HEK293 (cell line): ENCODE results near the gene PAK3.

Source experiments
- CTCF ChIA-PET: fragments of 350-600 bp; formaldehyde crosslinking; extraction: SDS; loops from one replicate; lab custom pipeline; 2021; ENCODE audit warnings: antibody characterized with exemption; lab: Yijun Ruan, JAX
- POLR2A ChIA-PET: fragments of 300-600 bp; formaldehyde crosslinking; extraction: SDS; loops from one replicate; lab custom pipeline; 2020; ENCODE audit warnings: antibody characterized with exemption, inconsistent platforms; lab: Yijun Ruan, JAX
- H3K27ac ChIP-seq: fragments of 200-500 bp; sonication (Bioruptor generic); 2 replicates; pipeline ENCODE4 v1.5.1; 2014; ENCODE audit warnings: low read depth, low read length, control low read depth, inconsistent platforms; ENCODE audit errors: extremely low read depth
- H3K36me3 ChIP-seq, 2 experiments: fragments of 200-500 bp in 1 of 2; sonication (Bioruptor generic) in 1 of 2; 1 replicate in 1 of 2; 2 replicates in 1 of 2; pipeline ENCODE4 v1.5.1; 2014 to 2017; ENCODE audit warnings: inconsistent platforms in 2 of 2, low read length in 2 of 2; ENCODE audit not compliant: control insufficient read depth in 2 of 2, insufficient read depth in 1 of 2
- H3K4me1 ChIP-seq: fragments of 200-500 bp; sonication (Bioruptor generic); 2 replicates; pipeline ENCODE4 v1.5.1; 2014; ENCODE audit warnings: mild to moderate bottlenecking, low read length, inconsistent platforms; ENCODE audit not compliant: control insufficient read depth, insufficient read depth
- H3K4me3 ChIP-seq: 2 replicates; pipeline ENCODE4 v1.5.1; 2011; ENCODE audit warnings: low read depth, mild to moderate bottlenecking, control low read depth, low read length, moderate library complexity
- H3K9me3 ChIP-seq: fragments of 200-500 bp; sonication (Bioruptor generic); 2 replicates; pipeline ENCODE4 v1.5.1; 2014; ENCODE audit warnings: low read depth, low read length, inconsistent platforms; ENCODE audit not compliant: control insufficient read depth, insufficient read depth
- OSR2 ChIP-seq: fragments of 450-650 bp; formaldehyde crosslinking; IDR thresholded peaks from 2 replicates; pipeline ENCODE4 v1.5.1; 2016; ENCODE audit warnings: missing biosample characterization, missing genetic modification characterization
- SETDB1 ChIP-seq: IDR thresholded peaks from one replicate; pipeline ENCODE4 v1.6.1; 2017; ENCODE audit warnings: mild to moderate bottlenecking, low read length, moderate library complexity, mixed read lengths; ENCODE audit not compliant: insufficient read length
- ZBTB11 ChIP-seq: fragments of 450-650 bp; formaldehyde crosslinking; conservative IDR thresholded peaks from 2 replicates; pipeline ENCODE4 v1.5.1; 2016; ENCODE audit warnings: low read depth, missing biosample characterization, missing genetic modification characterization
- ZBTB7A ChIP-seq: fragments of 450-650 bp; formaldehyde crosslinking; IDR thresholded peaks from 2 replicates; pipeline ENCODE4 v1.5.1; 2016; ENCODE audit warnings: low read depth, missing biosample characterization, missing genetic modification characterization
- ZFP69B ChIP-seq: fragments of 450-650 bp; formaldehyde crosslinking; IDR thresholded peaks from 2 replicates; pipeline ENCODE4 v1.5.1; 2016; ENCODE audit warnings: missing biosample characterization, missing genetic modification characterization
- ZIC2 ChIP-seq: fragments of 450-650 bp; formaldehyde crosslinking; IDR thresholded peaks from 2 replicates; pipeline ENCODE4 v1.5.1; 2016; ENCODE audit warnings: missing biosample characterization, missing genetic modification characterization
- ZNF121 ChIP-seq: fragments of 450-650 bp; formaldehyde crosslinking; IDR thresholded peaks from 2 replicates; pipeline ENCODE4 v1.5.1; 2016; ENCODE audit warnings: missing biosample characterization, missing genetic modification characterization
- ZNF184 ChIP-seq: fragments of 450-650 bp; IDR thresholded peaks from 2 replicates; pipeline ENCODE4 v1.5.1; 2018; ENCODE audit warnings: missing biosample characterization, mild to moderate bottlenecking, missing genetic modification characterization
- ZNF19 ChIP-seq: fragments of 450-650 bp; formaldehyde crosslinking; IDR thresholded peaks from 2 replicates; pipeline ENCODE4; 2016; ENCODE audit warnings: missing biosample characterization, missing genetic modification characterization, low read depth
- ZNF26 ChIP-seq: fragments of 450-650 bp; formaldehyde crosslinking; IDR thresholded peaks from 2 replicates; pipeline ENCODE4 v1.5.1; 2016; ENCODE audit warnings: missing biosample characterization, missing genetic modification characterization
- ZNF274 ChIP-seq, 2 experiments: fragments of 200-500 bp in 1 of 2; fragments of 450-650 bp in 1 of 2; sonication (Bioruptor generic) in 1 of 2; formaldehyde crosslinking in 1 of 2; IDR thresholded peaks; 2 replicates each; pipeline versions ENCODE4 v1.5.1 to v1.6.1; 2014 to 2016; ENCODE audit warnings: borderline replicate concordance in 1 of 2, inconsistent platforms in 1 of 2, low read length in 1 of 2, missing biosample characterization in 1 of 2, missing genetic modification characterization in 1 of 2
- ZNF416 ChIP-seq: fragments of 450-650 bp; formaldehyde crosslinking; IDR thresholded peaks from 2 replicates; pipeline ENCODE4 v1.5.1; 2016; ENCODE audit warnings: missing biosample characterization, missing genetic modification characterization
- ZNF624 ChIP-seq: fragments of 450-650 bp; formaldehyde crosslinking; IDR thresholded peaks from 2 replicates; pipeline ENCODE4 v1.5.1; 2017; ENCODE audit warnings: missing biosample characterization, missing genetic modification characterization
- ZNF677 ChIP-seq: fragments of 450-650 bp; IDR thresholded peaks from 2 replicates; pipeline ENCODE4 v1.5.0; 2018; ENCODE audit warnings: missing biosample characterization, mild to moderate bottlenecking, missing genetic modification characterization, moderate library complexity
- ZXDB ChIP-seq: fragments of 450-650 bp; formaldehyde crosslinking; IDR thresholded peaks from 2 replicates; pipeline ENCODE4 v1.5.1; 2016; ENCODE audit warnings: missing biosample characterization, missing genetic modification characterization

The PAK3 gene

GRCh38 chrX:111170017-111170416 is 74.0 kb downstream of the PAK3 start:
- no peaks in the 10 kb centered on the region for H3K36me3 ChIP-seq
- ChIA-PET CTCF (interaction anchor here (0.8 to 7.9 kb wide), 2 partner anchors 74 to 359 kb away, joined by 3 to 41 read pairs; no protein-coding TSS in a partner anchor), POLR2A (no interaction called here)
- no peaks in the 10 kb centered on the region for H3K4me1 ChIP-seq
- H3K27ac ChIP-seq, result no peak overlapping the region
- TF ChIP-seq ZNF416 (tag by site-specific recombination), result no peak
- no peak for TF ChIP-seq ZNF121 (tag by site-specific recombination)
- no peaks in the 10 kb centered on the region for H3K9me3 ChIP-seq
- H3K4me3 ChIP-seq, result no peak overlapping the region

DNA sequence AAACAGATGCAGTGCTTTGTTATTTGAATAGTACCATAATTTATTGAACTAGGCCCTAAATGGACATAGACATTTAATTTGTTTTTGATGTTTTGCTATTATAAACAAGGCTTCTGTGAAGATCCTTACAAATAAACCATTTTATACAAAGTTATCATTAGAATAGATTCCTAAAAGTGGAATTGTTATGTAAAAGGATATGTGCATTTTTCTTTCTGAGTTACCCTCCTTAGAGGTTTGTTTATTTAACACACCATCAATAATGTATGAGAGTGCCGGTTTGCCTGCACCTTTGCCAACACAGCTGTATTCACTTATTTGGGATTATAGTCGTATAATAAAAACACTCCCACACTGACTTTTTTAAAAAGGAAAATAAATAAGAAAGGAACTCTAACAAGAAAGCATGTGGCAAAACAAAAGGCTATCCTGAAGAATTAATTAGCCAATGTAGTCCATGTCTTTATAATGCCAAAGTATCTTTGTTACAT is 84.8 kb downstream of the PAK3 start:
- POLR2A ChIA-PET, result no interaction called here
- CTCF ChIA-PET, result interaction anchor here (0.6 to 1.1 kb wide), 6 partner anchors 13 to 862 kb away, joined by 3 to 6 read pairs (median 4); no protein-coding TSS in a partner anchor
- no peaks in the 10 kb centered on the region for H3K9me3 ChIP-seq
- TF ChIP-seq SETDB1, result no peak
- H3K4me3 ChIP-seq, result no peak overlapping the region
- H3K4me1 ChIP-seq, result no peaks in the 10 kb centered on the region
- no peaks in the 10 kb centered on the region for H3K36me3 ChIP-seq
- H3K27ac ChIP-seq, result no peak overlapping the region

- Histone ChIP-seq H3K4me3 (no peak overlapping the region), H3K9me3 (no peaks in the 10 kb centered on the region), H3K4me1 (no peaks in the 10 kb centered on the region), H3K36me3 (no peaks in the 10 kb centered on the region), H3K27ac (no peak overlapping the region)
- no peak for TF ChIP-seq ZNF19
- TF ChIP-seq ZFP69B (tag by site-specific recombination), result no peak
- no peak for TF ChIP-seq ZBTB7A (tag by site-specific recombination)
- TF ChIP-seq ZNF624 (tag by site-specific recombination), result no peak
- TF ChIP-seq ZBTB11 (tag by site-specific recombination), result no peak
- TF ChIP-seq ZNF184 (tag by site-specific recombination), result no peak
- no peak for TF ChIP-seq ZIC2 (tag by site-specific recombination)
- no peak for TF ChIP-seq ZNF274 (IDR thresholded peaks at IDR 0.05; ENCODE audit: low read length)
- no peak for TF ChIP-seq ZNF274 (tag by site-specific recombination; IDR thresholded peaks at IDR 0.05; ENCODE audit: borderline replicate concordance)
- no peak for TF ChIP-seq ZXDB (tag by site-specific recombination)
- no peak for TF ChIP-seq OSR2 (tag by site-specific recombination)
- TF ChIP-seq ZNF677 (tag by site-specific recombination), result no peak
- no peak for TF ChIP-seq ZNF26 (tag by site-specific recombination)
- POLR2A ChIA-PET, result no interaction called here
- CTCF ChIA-PET, result interaction anchor here (0.5 to 1.0 kb wide), 2 partner anchors 17 to 78 kb away, joined by 3 to 6 read pairs; no protein-coding TSS in a partner anchor
These were observed 86.0 kb downstream of the PAK3 start for GRCh38 chrX:111181951-111182350.
